HG03558 (cell line): ENCODE results near the gene EHD1.

ENCODE experiments used
- ATAC-seq: cut with Tn5 transposase; IDR thresholded peaks from one replicate; pipeline ENCODE4 v1.9.1; 2021; ENCODE audit warnings: moderate number of reproducible peaks; ENCODE audit not compliant: unreplicated experiment; ENCODE audit errors: extremely low read depth

The EHD1 gene

DNA sequence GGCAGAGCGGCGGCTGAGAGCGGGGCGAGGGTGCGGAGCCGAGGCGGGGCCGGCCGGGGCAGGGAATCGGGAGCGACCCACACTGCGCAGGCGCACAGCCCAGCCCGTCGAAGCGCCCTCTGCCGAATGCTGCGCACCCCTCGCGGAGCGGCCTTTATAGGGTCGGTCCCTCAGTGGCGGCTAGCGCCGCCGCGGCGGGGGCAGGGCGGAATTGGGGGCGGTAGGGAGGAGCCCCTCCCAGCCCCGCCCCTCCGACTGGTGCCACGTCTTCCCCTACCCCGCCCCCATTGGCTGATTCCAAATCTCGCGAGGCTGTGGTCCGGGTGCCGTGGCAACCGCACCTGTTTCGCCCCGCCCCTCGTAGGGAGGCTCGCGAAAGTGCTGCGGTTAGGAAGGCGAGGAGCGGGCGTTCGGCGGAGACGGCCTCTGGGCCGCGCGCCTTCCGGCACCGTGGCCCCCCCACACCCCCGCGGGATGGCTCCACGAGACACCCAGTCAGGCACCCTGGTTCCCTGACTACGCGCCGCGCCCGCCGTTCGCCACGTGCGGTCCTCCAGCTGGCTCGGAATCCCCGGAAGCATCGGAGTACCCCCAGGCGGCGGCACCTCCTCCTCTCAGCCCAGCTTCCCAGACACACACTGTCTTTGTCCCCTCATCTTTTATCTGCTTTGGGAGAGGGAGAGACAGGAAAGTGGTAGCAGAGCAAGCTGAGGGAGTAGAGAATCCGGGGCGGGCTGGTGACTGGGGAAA, at the start of gene EHD1:
EHD1 (minus strand) TSS at position 128 of the 750 bp plus-strand sequence. CDS start 157 bp downstream, outside the sequence.
- ATAC-seq, result peak; percentile 43

DNA sequence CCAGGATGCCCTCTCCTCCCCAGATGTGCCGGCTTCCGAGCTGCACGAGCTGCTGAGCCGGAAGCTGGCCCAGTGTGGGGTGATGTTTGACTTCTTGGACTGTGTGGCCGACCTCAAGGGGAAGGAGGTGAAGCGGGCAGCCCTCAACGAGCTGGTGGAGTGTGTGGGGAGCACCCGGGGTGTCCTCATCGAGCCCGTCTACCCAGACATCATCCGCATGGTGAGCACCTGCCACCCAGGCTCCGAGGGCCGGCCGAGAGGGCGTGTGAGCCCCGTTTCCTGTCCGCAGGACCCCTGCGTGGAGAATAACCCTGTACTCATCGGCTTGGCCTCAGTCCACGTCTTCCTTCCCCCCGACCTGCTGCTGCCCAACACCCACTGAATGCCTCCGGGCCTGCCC, 48.3 kb upstream of the EHD1 start:
- no peak for ATAC-seq

DNA sequence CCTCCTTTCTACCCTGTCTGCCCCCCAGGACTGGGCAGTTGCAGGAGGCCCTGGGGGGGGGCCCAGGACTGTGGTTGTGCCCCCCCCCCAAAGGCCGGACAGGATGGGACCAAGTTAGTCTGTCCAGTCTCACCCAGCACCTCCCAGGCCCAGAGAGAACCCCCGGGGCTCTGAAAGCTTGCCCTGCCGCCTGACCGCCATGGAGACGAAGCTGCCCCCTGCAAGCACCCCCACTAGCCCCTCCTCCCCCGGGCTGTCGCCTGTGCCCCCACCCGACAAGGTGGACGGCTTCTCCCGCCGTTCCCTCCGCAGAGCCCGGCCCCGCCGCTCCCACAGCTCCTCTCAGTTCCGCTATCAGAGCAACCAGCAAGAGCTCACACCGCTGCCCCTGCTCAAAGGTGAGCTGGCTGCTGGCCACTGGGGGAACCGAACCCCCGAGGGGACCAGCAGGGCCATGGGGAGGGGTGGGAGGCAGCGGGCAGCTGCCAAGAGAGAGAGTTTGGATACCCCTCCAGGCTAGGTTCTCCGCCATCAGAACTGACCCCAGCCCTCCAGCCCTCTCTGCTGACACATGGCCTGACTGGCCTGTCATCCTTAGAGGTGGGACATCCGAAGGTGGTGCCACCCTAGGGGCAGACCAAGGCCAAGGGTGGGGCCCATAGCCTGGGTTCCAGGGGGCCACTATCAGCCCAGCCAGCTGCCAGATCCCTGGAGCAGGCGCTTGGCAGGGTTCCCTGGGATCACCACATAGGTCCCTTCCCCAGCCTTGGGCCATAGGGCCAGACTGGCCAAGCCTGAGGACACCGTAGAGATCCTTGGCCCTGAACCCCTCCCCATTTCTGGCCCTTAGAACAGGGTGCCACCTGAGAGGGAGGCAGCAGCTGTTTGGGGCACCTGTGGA, 47.4 kb upstream of the EHD1 start:
- no peak for ATAC-seq

DNA sequence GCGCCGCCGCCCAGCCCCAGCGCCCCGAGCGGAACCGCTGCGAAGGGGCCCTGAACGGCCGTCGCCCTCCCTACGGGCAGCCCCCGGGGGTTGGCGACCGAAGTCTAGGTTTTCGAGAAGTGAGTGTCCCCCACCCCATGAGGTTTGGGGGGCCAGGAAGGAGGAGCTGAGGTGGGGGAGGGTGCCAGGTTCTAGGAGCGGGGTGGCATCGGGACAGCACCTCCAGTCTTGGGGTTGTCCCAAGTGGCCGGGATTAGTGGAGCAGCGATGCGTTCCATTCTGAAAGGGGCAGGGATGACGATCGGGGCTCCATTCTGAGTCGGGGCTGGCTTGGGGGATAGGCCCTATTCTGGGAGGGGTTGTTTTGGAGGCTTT, 46.5 kb upstream of the EHD1 start:
- no peak for ATAC-seq

DNA sequence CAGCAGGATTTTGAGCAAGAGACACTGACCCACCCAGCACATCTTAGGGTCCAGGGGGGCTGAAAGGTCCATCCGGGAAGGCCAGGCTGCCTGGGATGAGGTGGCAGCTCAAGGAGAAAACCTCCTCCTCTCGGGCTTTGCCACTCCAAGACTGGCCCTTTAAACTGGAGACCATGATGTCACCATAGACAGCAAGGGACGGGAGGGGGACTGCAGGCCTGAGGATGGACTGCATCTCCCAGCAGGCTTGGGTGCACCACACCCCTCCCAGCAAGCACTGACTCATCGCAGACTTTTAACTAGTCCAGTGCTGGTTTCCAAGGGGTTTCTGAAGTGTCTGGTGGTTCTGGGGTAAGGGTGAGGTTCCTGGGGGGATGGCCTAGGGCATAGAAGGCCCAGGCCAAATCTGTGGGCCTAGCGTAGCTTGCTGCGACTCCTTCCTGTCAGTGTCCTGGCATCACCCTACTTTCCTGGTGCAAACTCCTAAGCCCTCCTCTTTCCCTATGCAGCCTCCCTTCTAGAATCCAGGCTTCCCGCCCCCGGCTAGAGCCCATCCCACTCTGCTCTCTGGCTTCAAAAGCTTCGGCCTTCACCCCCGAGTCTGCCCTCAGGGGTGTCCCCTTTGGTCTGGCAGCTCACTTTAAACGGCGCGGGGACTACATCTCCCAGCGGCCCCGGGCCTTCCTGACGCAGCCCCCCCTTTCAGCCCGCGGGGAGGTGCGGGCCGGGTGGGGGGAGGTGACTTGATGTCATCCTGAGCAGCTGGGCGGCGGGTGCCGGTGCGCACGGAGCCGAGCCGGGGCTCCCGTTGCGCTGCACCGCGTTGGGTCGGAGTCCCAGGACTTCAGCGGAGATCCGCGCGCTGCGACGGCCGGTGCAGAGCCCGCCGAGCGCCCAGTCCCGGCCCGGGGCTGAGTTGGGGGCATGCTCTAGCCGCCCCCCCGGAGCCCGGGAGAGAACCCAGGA, 45.8 kb upstream of the EHD1 start, which contains the start of gene PPP2R5B:
PPP2R5B (plus strand) TSS at position 746 of the 966 bp plus-strand sequence. CDS start 1,046 bp downstream, outside the sequence.
- peak; percentile 58 for ATAC-seq

DNA sequence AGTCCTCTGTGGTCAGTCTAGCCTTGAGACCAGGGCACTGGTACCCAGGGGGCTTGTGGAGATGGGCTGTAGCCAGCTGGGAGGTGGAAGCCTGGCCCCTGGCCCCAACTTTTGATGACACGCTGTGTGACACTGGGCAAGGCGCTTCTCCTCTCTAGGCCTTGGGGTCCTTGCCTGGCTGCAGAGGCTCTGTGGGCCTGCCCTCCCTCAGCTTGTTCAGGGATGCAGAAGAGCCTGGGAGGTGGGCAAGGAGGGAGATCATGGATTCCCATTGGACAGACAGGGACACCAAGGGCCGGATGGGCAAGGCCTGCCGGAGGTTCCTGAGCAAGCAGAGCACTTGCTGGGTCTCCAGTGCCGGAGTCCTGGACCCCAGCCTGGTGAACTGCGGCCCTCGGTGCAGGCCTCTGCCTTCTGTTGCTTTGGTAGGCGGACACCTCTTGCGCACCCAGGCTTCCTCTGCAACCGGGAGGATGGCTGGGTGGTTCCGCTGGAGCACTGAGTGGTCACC, 44.8 kb upstream of the EHD1 start:
- no peak for ATAC-seq

DNA sequence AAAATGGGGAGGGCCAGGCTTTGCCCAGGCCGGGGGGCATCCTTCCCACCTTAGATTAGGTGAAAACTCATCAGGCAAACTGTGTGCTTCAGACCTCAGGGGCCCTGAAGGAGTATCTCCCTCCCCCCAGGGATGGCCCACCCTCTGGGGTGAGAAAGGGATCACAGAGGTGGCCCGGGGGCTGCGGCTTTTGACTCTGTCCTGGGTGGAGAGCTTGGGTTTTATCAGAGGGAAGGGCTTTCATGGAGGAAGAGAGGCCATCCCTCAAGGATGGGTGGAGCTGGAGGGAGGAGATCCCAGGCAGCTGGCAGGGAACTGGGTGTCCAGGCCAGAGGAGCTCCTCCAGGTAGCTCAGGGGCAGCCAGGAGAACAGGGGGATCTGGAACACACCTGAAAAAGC, 43.0 kb upstream of the EHD1 start:
- ATAC-seq, result no peak

DNA sequence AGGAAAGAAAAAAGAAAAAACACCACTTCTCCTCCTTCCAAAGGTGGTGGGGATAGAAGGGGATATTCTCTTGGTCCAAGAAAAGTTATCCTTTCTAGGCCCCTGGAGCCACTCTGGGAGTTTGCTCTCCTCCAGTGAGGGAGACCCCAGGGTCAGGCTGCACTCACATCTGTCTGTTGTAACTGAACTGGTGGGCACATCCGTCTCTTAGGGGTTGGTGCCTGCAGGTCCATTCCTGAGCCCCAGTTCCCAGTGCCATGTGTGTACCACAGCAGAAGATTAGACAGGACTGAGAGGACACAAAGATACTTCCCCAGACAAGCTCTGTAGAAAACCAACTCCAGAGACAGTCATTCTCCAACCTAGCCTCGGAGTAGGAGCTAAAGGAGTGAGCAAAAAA, 41.7 kb upstream of the EHD1 start:
- no peak for ATAC-seq

DNA sequence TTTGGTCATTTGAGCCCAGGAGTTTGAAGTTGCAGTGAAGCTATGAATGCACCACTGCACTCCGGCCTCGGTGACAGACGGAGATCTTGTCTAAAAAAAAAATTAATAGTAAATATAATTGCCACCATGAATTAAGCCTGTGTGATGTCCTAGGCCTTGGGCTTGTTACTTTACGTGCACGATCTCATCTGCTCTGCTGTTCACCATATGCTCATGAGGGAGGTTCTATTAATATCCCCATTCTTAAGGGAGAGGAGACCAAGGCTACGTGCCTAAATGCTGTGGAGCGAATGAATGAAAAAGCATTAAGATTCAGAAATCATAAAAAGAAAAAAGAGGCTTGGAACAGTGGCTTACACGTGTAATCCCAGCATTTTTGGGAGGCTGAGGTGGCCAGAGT, 41.2 kb upstream of the EHD1 start:
- no peak for ATAC-seq

DNA sequence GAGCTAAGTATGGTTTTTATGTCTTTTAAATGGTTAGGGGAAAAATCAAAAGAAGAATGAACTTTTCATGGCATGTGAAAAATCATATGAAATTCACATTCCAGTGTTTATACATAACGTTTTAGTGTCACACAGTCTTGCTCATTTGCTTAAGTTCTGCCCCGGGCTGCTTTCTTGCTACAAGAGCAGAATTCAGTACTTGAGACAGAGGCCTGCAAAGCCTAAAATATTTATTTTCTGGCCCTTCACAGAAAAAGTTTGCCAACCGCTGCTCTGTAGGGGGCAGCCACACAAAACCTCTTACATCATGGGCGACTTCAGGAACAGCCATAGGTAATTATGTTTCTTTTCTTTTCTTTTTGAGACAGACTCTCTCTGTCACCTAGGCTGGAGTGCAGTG, 39.6 kb upstream of the EHD1 start:
- ATAC-seq, result no peak

DNA sequence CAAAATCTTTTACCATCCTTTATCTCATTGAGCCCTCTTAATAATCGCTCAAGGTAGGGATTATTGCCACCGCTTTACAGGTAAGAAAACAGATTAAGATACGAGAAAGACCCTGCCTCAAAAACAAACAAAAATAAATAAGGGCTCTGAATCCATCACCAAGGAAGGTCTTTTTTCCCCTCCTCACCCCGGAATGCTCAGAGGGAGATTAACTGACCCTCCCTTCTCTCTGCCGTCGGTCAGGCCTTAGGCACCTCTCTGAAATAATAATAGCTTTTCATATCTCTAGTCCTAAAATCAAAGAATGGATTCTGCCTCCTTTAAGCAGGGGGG, 39.2 kb upstream of the EHD1 start:
- no peak for ATAC-seq

DNA sequence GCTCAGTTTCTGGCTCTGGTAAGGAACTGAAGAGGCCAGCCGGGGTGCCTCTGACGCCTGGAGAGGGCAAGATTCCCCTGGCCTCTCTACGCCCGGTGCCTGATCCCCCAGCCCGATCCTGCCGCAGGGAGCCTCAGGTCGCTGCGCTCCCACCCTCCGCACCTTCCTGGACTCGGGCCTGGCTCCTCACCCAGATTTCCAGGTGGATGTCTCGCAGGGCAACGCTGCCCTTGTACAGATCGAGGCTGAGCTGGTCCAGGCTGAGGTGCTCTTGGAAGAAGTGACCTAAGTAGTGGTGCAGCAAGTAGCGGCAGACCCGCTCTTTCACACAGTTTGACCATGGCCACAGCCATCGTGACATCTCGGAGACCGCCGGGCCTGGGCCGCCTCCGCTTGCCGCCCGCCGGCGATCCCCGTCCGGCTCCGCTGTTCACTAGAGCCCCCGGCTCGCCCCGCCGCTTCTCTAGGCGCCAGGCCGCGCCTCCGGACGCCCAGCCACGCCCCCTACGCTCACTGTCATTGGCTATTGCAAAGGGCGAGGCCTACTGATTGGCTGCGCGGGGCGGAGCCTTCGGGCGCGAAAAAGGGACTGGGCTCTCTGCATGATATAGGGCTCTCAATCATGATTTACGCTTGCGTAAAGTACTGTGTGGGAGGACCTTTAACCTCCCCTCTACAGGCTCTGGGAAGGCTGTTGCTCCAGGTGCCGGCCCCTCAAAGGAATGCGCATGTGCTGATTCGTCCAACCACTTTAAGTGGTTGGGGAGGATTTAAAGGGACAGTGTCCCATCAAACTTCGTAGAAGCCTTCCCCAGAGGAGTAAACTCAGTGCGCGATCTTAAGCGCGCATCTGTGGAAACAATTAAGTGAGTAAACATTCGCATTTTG, 38.6 kb upstream of the EHD1 start, which contains the start of gene ATG2A:
ATG2A (minus strand) TSS at position 435 of the 888 bp plus-strand sequence; CDS start at position 361, 74 bp downstream.
- peak; percentile 90 for ATAC-seq

DNA sequence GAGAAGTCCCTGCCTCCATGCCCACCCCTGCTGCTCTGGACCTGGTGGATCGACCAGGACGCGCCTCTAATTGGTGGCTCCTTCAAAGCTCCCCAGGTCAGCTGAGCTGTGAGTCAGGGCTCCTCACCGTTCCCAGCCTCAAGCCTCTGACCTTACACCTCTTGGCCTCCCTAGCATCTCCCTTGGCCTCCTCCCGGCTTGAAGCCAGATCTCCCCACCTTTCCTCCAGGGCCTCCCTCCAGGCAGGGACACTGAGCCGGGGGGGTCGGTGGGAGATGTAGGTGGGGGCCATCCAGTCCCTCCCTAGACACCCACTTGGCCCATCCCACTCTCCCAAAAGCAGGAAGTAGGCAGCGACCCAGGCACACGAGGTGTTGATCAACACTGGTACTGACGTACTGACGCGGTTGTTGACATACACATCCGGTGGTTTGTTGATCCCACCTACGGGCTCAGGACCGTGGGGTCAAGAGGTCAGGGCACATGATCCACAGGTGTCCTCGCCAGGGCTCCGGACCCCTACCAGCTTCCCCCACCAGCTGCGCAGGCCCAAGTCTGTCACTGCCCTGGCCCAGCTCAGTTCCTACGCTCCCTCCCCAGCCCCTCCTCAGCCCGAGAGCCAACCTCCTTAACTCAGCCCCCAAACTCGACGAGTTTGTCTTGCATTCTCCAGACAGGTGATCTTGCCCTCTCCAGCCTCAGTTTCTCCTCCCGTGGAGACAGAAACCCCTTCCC, 37.8 kb upstream of the EHD1 start:
- no peak for ATAC-seq

DNA sequence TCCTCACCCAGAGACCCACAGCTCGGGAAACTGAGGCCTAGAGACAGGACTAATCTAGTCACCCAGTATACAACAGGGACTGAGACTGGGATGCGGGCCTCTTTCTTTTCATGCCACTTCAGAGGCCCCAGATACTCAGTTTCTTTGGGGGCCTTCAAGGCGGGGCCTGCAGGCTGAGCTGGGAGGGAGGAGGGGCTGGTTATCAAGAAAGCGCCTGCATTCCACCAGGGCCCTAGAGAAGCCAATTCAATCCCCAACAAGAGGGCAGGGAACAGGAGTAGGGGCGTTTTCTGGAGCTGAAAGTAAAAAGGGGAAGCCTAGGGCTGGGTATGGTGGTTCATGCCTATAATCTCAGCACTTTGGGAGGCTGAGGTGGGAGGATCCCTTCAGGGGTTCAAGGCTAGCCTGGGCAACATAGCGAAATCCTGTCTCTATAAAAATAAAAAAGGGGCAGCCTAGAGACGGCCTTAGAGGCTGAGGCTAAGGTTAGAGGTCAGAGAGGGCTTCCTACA, 37.0 kb upstream of the EHD1 start:
- no peak for ATAC-seq

DNA sequence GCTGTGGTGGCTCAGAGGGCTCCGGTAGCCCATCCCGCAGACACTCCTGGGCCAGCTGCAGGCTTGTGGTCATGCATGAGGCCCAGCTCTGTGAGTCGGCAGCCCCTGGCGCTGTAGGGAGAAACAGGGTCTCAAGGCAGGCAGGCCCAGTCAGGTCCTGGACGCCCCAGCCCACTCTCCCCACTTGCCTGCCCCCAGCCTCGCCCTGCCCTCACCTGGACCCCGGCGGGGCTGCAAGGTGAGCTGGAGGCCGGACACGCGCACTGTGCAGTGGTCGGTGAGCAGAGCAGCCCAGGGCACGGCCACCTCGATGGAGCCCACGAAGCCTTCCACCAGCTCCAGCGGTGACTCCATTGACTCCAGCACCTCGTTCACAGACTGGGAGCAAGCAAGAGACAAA, 35.7 kb upstream of the EHD1 start:
- no peak for ATAC-seq

DNA sequence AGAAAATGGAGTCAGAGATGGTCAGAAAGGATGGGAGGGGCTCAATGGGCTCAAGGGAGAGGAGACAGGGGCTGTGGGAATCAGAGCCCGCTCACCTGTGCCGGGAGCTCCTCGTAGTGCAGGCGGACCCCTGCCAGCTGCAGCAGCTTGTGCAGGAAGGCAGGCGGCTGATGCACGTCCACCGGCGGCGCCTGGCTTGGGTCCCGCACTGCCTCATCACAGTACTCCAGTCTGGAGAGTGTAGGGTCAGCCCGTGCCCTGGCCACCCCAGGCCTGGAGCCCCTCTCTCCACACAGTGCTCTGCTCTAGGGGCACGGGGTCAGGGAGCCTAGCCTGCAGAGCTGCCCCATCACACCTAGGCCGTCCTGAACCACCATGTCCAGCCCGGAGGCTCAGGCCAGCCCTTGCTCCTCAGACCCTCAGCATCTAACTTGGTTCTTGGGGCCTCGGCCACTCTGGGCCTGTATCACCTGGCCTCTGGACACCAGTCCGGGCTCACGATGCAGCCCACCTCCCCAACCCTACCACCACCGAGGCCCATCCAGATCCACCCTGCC, 34.8 kb upstream of the EHD1 start:
- no peak for ATAC-seq

DNA sequence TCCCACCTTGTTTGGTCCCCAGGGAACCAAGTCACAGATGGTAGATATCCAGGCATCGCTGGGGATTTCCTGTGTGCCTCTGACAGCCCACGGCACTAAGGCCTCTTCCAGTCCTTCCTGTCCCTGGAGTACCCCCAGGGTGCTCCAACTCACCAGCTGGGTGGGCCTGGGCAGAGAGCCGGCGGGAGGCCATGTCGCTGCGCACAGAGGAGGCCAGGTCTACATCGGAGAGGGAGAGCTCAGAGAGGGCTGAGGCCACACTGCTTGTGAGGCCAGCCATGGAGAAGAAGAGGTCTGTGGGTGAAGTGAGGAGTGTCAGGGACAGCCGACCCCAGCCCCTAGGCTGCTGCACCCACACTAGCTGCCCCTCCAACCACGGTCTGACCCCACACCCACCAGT, 33.3 kb upstream of the EHD1 start:
- ATAC-seq, result no peak

DNA sequence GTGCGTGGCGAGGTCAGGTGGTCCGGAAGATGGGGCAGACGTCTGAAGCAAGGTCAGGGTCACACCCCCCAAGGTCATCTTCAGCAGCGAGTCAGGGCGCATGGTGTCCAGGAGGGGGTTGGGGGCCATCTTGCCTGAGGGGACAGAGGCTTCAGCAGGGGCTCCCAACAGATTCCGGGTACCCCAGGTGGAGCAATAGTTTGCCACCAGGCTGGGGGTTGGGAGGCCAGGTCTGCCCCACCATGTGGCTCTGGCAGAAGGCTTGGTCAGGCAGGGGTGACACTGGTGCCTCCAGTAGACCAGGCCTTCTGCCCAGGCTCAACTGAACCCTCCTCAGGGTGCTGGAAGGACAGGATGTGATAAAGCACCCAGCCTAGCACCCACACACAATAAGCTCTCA, 32.7 kb upstream of the EHD1 start:
- ATAC-seq, result no peak
